GM13976 (cell line): ENCODE data around the gene RAD18.
A peak's percentile ranks its signal among the peaks of the same experiment; 100 is the strongest.

Source experiments
- DNase-seq: peaks from one replicate; pipeline ENCODE4 v3.0.0; 2012; ENCODE audit warnings: low spot score
- in situ Hi-C: fragments of 300-500 bp; cut with MboI; formaldehyde crosslinking; loops from one replicate; pipeline ENCODE4 v1.12.0; 2022; ENCODE audit warnings: low sequenced_read_pairs, mixed read lengths, inconsistent platforms; ENCODE audit not compliant: unreplicated experiment
- TF ChIP-seq, protein P1 (sequence below): IDR thresholded peaks from 2 replicates; pipeline ENCODE4 v1.5.1; 2012; ENCODE audit warnings: borderline replicate concordance, mild to moderate bottlenecking; ENCODE audit not compliant: insufficient read depth; ENCODE audit errors: extremely low read depth, missing control alignments, control extremely low read depth

Gene RAD18

DNA sequence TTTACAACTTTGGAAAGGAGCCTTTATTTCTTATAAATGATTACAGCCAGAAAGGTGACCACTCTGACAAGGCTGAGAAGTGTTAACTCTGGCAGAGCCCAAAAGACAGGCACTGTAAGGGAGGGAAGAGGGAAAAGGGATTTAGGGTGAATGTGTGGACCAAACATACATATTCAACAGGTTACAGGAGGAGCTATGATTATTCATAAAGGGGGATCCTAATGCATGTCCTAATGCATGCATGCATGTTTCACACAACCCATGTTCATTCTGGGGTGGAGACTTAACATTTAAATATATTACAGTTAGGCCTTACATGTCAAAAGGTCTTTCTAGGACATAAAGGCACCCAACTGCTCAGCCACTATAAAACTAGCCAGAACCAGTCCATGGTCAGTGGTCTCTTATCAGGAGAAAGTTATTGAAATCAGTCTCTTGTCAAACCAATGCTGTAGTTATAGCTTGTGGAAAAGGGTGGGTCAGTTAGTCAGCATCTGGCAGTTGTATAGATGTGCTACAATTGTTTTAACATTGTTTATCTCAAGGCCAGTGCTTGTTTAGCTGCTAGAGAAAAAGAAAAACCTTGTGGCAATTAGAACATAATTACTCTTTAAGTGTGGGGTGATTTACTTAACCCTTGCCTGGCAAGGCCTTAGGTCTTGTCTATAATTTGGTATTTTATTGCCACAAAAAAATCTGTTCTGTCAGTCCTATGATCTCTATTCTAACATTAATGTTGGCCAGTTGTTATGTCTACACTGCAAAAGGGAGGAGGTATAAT lies 77.5 kb downstream of the RAD18 start:
- no peak for DNase-seq
- TF ChIP-seq, protein P1, sequence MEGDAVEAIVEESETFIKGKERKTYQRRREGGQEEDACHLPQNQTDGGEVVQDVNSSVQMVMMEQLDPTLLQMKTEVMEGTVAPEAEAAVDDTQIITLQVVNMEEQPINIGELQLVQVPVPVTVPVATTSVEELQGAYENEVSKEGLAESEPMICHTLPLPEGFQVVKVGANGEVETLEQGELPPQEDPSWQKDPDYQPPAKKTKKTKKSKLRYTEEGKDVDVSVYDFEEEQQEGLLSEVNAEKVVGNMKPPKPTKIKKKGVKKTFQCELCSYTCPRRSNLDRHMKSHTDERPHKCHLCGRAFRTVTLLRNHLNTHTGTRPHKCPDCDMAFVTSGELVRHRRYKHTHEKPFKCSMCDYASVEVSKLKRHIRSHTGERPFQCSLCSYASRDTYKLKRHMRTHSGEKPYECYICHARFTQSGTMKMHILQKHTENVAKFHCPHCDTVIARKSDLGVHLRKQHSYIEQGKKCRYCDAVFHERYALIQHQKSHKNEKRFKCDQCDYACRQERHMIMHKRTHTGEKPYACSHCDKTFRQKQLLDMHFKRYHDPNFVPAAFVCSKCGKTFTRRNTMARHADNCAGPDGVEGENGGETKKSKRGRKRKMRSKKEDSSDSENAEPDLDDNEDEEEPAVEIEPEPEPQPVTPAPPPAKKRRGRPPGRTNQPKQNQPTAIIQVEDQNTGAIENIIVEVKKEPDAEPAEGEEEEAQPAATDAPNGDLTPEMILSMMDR, result no peak
- in situ Hi-C loops, result no loop called here

DNA sequence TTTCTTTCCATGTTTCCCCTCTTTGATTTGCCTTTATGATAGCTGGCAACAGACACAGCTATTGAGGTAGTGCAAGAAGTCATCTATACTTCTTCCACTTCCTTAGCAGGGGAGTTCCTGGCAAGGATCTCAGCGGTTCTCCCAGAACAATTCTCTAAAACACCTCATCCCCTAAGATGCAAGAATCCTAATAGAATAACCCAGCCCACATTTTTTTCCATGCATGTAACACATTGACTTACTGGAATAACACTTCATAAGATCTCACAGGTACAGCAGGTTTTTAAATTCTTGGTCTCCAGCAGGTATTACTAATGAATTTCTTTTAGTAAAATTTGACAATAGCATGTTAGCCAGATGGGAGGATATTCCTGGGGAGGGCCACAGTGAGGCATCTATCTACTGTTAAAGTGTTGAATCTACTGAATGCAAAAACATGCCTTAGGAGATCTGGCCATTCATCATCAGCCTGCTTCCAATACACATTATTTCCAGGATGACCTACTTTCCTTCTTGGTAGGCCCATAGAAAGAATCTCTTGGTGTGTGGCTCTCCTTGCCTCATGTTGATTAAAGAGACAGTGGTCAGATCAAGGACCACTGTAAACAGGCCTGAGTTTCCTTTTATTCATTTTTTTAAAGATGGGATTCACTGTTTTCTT lies 78.5 kb downstream of the RAD18 start:
- DNase-seq, result no peak
- TF ChIP-seq, protein P1, result no peak
- in situ Hi-C loops, result no loop called here

DNA sequence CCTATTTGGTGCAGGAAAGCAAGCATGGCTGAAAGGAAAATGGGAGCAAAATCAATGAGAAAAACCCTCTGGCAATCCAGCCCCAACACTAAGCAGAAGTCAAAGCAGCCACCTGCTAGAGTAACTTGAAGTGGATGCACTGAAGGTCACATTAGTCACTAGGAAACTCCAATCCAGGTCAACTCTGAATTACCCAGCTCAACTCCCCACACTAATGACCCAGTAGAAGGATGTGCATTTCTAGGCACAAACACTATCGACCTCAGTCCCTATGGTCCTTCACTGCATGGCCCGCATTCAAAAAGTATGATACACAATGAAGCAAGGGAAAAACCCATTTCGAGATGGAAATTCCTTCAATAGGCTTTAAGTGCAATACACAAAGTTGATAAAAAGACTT lies 80.6 kb downstream of the RAD18 start:
- no peak for DNase-seq
- in situ Hi-C loops, result no loop called here
- TF ChIP-seq, protein P1, result no peak

DNA sequence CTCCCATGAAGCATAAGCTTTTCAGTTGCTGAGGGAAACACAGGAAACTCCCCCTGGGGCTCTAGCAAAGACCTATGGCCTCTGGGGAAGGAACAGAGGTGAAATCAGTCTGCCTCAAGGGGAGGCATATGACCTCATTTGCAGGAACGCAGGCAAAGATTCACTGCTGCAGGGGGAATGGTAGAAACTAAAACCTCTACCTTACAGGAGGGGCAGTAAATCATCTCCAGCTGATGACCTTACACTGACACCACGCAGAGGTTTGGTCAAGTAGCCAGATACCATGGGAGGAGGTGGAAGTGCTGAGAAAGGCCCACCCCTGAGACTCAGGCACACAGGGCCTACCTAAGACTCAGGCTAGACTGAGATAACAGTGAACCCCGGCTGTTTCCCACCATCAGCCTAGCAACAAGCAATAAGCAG lies 81.1 kb downstream of the RAD18 start:
- TF ChIP-seq, protein P1, result no peak
- in situ Hi-C loops, result no loop called here
- peak; percentile 31 for DNase-seq

DNA sequence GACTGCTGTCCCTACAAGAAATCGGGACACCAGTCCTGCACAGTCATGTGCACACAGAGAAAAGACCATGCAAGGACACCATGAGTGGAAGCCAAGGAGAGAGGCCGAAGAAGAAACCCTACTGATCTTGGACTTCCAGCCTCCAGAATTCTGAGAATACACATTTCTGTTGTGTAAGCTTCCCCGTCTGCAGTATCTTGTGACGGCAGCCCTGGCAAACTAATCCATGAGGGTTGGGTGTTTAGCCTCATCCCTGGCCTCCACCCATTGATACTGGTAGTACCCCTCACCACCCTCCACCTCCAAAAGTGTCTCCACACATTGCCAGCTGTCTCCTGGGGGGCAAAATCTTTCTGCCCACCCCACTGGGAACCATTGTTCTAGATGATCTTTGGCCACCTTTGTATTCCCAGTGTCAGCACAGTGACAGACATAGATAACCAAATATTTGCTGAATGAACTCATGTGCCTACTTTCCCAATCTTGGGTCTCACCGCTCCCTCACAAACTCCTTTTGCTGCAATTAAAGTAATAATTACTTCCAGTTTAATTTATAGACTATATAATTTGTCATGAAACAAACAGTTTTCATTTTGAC lies 83.8 kb downstream of the RAD18 start:
- in situ Hi-C loops, result no loop called here
- DNase-seq, result no peak
- TF ChIP-seq, protein P1, result no peak

DNA sequence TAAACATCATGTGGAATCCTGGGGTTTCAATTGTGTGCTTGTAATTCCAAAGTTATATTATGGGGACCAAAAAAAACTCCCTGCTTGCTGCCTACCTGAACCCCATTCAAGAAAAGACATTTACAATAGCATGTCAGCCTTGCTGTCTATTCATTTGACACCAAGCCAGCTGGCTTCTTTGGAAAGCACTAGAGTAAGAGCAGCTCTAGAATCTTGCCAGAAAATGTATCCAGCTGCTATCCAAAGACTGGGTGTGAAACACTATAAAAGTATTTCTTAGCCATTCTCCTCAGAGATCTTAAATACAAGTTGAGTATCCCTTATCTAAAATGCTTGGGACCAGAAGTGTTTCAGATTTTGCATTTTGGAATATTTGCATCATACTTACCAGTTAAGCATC lies 87.4 kb downstream of the RAD18 start:
- TF ChIP-seq, protein P1, result no peak
- DNase-seq, result no peak
- in situ Hi-C loops, result no loop called here
